Keratinocyte (primary cell): ENCODE measurements around the gene TTC1.

Source experiments
- EZH2 ChIP-seq: IDR thresholded peaks from one replicate; pipeline ENCODE4 v1.6.1; 2012; ENCODE audit warnings: inconsistent platforms, mild to moderate bottlenecking, low read length, moderate library complexity
- TF ChIP-seq, protein P1 (sequence below), 3 experiments: IDR thresholded peaks in 1 of 3; conservative IDR thresholded peaks in 1 of 3; optimal IDR thresholded peaks in 1 of 3; 2 replicates in 2 of 3; 3 replicates in 1 of 3; pipeline versions ENCODE3 to v1.5.1; 2011; ENCODE audit warnings: low read length in 3 of 3, mild to moderate bottlenecking in 3 of 3, moderate library complexity in 2 of 3, control low read depth in 1 of 3, inconsistent platforms in 1 of 3; ENCODE audit not compliant: insufficient read depth in 2 of 3; ENCODE audit errors: extremely low read depth in 1 of 3

DNA sequence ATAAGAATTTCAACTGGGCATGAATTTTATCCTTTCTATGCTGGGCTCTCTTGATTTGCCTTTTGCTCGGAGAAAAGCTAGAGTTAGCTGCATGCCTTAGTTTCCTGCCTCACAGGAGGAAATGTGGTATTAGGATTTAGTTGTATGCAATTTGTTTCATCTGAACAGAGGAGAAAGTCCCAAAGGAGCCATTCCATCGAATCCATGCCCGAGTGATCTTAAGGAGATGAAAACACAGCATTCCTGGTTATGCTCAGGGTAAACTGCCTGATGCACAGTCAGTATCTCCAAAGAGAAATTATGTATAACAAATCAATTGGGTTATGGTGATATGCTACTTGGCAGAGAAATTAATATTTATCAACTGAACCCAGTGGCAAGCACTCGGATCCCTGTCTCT is 51.1 kb downstream of the TTC1 start:
- TF ChIP-seq EZH2 = no peak
- TF ChIP-seq, protein P1, sequence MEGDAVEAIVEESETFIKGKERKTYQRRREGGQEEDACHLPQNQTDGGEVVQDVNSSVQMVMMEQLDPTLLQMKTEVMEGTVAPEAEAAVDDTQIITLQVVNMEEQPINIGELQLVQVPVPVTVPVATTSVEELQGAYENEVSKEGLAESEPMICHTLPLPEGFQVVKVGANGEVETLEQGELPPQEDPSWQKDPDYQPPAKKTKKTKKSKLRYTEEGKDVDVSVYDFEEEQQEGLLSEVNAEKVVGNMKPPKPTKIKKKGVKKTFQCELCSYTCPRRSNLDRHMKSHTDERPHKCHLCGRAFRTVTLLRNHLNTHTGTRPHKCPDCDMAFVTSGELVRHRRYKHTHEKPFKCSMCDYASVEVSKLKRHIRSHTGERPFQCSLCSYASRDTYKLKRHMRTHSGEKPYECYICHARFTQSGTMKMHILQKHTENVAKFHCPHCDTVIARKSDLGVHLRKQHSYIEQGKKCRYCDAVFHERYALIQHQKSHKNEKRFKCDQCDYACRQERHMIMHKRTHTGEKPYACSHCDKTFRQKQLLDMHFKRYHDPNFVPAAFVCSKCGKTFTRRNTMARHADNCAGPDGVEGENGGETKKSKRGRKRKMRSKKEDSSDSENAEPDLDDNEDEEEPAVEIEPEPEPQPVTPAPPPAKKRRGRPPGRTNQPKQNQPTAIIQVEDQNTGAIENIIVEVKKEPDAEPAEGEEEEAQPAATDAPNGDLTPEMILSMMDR (optimal IDR thresholded peaks at IDR 0.05 in 1 of 3, IDR thresholded peaks at IDR 0.05 in 1 of 3, conservative IDR thresholded peaks at IDR 0.05 in 1 of 3; ENCODE audit: extremely low read depth in 1 of 3, insufficient read depth in 2 of 3, low read length in 3 of 3) = no peak
